Endometrium (tissue), 2 donors: ENCODE measurements around the gene SLC1A4.
"Not testable (repeated sequence)": the region's sequence is repeated elsewhere in the genome, so short reads cannot be mapped to it uniquely, and the experiment has no call there.

ENCODE experiments used
- FAIRE-seq: peaks from 2 replicates; lab custom pipeline; 2012; peaks lifted over from hg19 to GRCh38; lab: Jason Lieb, UNC
- donor health status: control.
- donor health status: control.

The SLC1A4 gene

DNA sequence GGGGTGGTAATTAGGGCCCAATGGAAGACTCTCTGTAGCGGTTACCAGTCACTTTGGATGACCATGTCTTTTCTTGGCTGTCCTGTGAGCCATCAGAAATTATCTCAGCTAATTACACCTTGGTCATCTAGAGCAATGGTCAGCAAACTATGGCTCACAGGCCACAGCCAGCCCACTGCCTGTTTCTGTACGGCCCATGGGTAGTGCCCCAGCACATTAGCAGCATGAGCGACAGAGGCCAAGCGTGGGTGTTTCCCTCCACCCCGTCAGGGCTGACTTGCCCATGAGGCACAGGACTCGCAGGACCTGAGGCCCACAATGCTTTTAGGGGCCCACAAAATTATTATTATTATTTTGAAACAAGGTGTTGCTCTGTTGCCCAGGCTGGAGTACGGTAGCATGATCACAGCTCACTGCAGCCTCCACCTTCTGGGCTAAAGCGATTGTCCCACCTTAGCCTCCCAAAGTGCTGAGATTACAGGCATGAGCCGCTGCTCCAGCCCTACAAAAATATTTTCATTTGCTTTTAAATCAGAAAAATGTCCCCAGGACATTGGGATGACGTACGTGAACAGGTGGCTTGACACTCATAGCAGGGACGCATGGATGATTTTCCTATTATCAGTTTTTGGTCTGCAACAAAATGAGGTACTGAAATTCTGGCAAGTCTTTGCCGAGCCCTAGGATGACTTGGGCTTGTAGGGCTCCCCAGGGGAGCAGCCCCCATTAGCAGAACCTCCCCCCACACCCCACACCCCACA is 37.7 kb downstream of the SLC1A4 start:
- no peak for FAIRE-seq

DNA sequence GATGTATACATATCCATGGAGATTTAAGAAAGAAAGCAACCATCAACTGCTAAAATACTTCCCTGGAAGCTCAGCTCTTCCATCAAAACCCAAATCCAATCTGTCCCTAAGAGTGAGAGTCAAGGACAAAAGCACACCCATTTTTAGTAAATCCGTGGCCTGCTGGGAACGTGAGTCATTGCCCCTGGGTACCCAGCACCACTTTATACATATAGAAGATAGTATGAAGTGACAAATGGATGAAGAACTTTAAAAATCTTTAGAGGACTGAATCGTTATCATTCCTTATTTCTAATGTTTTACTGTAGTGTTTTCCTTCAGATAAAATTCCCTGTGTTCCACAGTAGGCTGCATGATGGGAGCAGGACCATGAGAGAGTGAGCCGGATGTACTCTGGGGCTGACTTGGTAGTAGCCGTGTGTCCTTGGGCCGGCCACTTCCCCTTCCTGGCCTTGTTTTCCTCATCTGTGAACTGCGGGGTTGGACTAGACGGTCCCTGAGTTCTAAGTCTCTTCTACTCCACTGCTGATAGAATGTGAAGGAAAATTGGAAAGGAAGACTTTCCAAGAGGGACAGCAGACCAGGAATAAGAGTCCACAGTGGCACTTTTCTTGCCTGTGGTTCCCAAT is 38.5 kb downstream of the SLC1A4 start:
- FAIRE-seq = no peak

DNA sequence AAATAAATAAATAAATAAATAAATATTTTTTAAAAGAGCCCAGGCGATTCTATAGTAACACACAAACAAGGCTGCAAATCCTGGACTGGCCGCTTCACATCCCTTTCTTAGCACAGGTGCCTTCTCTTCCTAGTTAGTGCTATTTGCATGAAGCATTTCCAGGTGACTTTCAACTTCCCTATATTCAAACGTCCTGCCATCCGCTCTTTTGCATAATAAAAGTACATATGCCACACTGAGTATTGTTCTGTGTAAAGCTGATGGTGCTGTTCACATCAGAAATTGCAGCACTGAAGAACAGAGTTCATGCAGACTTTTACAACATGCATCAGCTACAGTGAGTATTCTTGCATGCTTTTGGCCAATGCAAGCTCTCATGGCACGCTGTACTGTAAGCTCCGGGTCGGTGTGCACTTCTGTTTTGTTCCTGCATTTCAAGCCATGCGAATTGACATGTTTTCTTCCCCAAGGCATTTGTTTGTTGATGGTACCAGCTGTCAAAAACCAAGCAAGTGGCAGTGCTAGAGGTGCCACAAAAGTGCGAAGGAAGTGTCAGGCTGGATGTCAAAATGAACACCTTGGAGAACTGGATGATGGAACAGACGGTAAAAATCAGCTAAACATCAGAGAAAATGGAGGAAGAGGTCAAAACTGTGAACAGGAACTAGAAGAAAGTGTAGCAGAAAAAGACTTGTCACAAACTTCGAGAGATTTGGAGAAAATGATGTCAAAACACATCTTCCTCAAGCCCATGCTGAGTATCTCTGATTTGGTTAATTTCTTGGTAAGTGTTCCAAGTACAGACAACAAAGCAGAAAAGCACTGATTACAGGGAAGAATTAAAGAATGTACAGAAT is 41.5 kb downstream of the SLC1A4 start:
- FAIRE-seq = no peak

DNA sequence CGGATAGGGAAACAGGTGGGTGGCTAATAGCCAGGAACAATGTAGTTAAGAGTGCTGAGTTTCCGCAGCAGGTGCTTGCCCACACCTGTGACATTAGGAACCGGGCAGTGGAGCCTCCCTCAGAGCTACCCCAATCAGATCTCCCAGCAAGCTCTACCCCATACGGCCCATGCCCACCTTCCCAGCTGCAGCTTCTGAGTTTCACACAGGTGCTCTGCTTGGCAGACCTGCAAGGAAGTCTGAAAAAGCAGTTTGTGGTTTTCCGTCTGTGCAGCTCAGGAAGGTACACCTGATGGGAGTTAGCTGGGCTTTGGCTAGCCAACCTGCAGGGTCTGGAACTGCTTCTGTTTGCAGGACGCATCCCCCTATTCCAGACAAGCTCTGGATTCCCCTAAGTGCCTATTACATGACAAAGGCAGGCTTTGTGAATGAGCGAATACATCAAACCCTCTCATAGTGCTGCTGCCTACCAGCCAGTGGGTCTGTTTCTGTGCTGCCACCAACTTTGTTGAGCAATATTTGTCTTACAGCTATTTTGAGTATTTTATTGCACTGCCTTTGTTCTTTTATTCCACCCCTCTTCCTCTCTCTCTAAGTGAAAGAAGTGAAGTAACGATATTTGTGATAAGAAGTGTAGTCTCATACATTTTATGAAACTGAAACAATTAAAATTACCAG is 42.3 kb downstream of the SLC1A4 start:
- FAIRE-seq = no peak

DNA sequence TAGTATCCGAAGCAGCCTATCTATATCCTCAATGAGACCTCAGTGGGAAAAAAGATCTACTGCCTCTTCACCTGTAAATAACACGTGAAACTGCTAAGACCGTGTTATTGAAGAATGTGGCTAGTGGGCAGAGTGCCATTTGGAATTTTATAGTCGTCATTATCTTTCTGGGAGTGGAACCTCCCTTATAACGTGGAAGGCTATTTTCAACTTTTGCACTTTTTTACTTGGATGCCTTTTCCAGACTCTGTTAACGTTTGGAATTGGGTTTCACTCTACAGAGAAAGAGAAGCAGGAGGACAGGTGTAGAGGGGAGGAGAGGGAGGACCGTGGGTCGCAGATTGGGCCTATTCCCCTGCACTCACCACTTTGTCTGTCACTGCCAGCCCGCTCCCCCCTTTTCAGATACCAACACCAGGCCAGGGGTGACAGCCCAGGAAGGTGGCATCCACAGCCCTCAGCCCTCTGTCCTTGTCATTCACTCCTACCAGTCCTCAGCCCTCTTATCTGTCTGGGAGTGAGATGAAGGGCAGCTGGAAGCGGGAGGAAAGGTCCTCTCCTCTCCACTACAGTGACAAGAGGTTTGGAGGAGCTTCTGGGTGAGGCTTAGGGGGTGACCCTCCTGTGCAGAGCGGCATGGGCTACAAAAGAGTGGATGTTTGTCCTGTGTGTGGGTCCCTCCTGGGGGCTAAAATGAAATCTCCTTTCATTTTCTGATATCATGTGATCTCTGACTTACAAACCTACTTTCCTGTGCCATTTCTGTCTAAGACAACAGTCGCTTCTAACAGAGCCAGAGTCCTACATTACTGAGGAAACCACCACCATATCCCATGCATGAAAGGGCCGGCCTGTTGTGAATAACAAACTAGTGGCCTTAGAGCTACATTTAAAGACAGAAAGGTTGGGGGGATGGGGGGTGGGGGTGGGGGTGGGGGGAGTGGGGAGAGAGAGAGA is 43.1 kb downstream of the SLC1A4 start:
- no peak for FAIRE-seq

DNA sequence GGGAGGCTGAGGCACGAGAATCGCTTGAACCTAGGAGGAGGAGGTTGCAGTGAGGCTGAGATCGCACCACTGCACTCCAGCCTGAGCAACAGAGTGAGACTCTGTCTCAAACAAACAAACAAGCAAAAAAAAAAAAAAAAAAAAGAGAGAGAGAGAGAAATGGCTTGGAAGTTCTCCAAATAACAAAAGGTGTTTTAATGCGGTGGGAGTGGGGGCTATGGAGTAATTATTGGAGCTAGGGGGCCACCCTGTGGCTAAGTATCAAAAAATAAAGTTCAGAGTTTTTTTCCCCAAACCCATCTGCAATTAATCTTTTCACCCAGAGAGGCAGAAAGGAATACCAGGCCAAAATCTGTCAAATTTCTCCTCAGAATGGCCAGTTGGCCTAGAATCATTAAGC is 44.0 kb downstream of the SLC1A4 start:
- no peak for FAIRE-seq

DNA sequence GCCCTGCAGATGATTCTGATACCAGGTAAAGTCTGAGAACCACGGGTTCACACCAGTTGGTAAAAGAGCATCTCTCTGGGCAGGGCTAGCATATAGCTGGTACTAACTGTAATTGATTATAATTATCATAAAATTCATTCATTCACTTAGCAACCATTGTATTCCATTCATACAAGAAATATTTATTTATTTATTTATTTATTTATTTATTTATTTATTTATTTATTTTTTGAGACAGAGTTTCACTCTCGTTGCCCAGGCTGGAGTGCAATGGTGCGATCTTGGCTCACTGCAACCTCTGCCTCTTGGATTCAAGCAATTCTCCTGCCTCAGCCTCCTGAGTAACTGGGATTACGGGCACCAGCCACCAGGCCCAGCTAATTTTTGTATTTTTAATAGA is 44.5 kb downstream of the SLC1A4 start:
- not testable (repeated sequence) for FAIRE-seq

DNA sequence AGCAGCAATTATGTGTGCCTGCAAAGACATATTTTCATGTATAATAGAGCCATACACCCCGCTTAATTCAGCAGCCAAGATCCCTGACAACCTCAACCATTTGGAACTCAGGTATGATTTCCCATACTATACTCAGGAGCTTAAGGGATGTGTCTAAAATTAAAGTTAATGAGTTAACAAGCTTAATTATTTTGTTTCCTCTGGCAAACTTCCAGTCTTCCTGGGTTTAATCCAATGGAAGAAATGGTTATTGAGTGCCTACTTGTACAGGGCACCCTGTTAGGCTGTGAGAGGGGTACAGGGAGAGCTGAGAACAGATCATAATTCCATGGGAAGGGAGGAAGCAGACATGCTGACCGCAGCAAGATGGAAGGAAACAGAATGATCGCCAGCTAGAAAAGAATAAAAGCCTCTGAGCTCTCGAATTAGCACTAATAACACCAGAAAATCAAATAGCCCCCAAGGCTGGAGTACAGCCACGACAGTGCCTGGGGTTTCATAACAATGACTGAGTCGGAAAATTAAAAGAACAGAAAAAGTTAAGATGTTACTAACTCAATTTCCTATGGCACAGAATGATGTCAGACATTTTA is 46.2 kb downstream of the SLC1A4 start:
- no peak for FAIRE-seq

DNA sequence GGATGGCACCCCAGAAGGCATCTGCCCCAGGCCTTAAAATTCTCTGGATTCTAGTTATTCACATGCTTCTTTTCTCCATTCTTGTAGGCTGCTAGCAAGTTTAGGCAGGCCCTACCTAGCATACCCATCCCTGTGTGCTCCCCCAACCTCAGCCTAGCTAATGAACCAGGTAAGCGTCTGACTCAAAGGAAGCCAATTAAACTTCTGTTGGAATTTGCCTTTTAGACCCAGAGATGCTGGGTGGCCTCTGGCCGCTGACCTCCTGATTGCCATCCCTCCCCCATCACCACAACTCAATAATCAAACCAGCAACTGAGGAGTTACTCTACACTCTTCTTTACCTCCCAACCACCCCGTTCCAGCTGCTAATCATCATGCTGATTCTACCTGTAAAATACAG is 48.0 kb downstream of the SLC1A4 start:
- FAIRE-seq = no peak

DNA sequence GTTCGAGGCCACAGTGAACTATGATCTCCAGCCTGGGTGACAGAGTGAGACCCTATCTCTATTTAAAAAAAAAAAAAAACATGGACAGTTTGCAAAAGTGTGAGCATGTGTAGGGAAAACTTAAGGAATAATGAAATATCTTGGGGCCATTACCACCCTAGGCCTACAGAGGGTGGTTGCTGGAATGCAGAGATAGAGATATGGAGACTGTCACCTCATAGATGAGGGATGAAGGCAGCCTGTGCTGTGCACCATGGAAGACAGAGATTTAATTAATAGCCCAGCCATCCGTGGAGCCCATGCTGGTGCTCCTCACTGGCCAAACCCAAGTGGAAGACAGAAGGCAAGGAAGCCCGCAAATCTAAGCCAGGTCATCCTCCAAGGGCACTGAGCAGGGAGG is 50.4 kb downstream of the SLC1A4 start:
- FAIRE-seq = no peak

DNA sequence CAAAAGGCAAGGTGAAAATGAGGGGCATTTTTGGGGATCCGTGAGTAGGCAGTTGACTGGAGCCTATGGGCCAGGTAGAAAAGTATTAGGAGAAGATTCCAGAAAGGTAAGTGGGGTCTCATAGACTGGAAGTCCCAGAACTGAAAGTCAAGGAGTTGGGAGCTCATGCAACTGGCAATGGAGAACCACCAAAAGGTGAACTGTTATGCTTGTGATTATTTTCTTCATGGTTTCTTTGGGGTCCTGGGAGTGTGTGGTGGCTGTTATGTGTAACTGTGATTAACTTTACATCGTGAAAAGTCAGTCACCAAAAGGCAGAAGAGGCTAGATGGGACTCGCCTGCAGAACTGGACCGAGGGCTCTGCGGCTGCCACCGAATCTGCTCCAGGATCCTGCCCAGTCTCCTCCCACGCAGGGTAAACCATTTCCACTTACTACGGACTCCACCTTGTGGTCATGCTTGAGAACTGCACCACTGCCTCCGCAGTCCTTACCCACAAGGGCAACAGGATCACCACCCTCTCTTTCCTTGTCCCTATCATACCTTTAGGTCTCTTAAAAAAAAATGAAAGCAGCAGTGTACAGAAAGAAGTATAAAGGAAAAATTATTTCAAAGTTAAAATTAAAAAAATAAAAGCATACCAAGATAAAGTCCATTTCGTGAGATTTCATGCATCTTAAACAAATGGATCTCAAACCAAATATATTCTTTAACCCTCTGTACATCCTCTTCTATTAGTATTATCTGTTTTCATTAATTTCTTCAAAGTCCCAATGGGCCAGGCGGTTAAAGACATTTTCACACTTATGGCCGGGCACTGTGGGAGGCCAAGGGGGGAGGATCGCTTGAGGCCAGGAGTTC is 51.4 kb downstream of the SLC1A4 start:
- FAIRE-seq = peak; percentile 23

DNA sequence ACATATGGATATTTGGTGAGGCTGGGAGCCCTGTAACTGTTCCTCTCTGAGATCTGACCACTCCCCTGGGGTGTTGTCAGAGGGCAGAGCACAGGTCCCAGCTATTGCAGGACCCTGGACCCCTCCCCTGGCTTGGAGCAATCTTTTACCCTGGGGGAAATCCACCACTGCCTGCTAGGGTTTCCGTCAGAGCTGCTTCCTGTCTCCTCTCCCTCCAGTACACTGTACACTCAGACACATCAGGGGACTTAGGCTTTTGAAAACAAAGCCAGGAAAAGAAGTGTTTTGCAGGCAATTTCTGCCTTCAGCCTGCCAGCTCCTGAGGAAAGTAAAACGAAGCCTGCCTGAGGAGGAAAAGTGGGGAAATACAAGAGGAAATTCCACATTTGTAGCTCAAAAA is 53.8 kb downstream of the SLC1A4 start:
- FAIRE-seq = no peak

DNA sequence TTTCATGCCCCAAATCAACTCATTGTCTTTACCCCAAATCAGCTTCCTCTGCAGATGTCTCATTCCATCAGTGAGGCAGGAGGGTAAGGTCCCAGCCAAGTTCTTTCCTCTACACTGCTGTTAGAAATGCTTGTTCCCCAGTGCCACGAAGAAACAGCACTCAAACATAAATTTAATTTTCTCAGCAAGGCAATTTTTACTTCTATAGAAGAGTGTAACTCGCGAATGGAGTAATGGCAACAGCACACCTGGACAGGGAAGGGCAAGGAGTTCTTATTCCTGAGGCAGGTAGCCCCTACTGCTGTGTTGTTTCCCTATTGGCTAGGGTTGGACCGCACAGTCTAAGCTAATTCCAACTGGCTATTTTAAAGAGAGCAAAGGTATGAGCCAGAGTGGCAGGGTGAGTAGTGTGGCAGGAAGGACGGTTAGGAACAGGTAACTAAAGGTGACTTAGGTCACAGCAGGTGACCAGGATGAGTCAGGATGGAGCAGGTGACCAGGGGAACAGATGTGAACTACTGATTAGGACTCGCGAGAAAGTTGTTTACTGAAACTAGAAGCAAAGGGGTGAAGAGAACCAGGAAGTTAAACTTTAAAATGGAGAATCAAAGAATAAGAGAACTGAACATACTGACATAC is 55.0 kb downstream of the SLC1A4 start:
- no peak for FAIRE-seq

DNA sequence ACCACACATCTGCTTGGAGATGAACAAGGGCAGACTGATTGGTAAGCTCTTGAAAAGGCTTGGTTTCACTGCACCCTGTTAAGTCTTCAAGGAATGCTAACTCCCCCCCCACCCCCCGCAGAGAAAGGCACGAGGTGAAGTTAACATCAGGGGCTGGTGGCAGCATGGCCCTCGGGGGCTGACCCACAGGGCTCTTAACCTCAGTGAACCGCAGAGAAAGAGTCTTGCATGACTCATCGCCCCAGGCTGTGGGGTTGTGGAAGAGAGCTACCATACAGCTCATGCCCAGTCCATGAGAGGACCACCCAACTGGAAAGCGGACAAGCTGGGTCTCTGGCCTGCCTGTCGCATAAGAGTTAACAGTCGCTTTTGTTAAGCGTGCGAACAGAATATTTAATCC is 56.5 kb downstream of the SLC1A4 start:
- FAIRE-seq = no peak

DNA sequence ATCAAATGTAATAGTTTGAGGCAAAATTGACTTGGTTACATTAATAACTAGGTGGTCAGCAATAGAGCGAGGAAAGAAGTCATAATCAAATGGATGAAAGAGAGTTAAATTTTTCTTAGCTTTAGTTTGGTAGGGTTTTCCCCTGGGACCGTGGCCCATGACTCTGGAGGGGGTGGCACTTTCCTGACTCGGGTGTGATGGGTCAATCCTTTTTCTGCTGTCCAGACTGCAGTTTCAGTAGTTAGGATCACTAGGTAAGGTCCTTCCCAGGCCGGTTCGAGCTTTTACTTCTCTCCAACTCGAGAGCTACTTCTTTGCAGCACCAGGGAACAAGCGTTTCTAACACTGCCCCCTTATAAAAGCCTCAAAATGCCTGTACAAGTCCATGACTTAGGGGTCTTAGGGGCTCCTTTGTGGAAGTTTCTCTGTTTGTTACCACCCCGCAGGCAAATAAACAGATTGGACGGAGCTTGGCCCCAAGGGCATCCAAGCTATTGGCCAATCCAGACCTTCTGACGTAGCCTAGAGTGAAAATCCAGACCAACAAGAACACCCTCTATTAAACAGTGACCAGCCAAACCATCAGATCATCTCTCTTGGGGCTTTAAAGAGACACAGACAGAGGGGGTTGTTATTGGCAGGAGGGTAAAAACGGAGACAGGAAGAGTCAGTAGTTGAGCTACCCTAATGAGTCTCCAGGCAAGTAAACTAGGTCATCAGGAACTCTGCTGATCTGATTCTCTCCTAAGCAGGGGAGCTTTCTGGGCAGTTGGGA is 57.6 kb downstream of the SLC1A4 start:
- FAIRE-seq = no peak

DNA sequence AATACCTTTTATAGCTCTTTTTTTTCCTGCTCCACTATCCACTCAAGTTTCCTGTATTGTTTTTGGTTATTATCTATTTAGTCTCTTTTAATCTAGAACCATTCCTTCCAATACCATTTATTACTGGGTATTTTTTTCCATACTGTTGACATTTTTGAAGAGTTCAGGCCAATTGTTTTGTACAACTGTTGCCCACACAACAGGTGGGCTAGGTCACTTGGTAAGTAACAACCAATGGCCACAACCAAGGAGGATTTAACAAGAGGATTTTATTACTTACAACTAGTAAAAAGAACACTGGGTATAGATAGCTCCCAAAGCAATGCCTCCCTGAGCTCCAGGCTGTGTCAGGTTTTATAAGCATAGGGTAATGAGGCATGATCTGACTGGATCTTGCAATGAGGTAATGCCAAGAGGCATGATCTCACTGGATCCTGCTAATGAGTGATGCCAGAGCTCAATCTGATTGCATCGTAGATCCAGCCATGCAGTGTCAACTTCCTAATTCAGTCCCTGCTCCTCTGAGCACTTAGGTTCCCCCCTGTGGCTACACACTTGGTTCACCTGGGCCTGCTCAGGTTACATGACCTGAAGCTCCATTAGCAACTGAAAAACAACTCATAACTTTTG is 59.9 kb downstream of the SLC1A4 start:
- FAIRE-seq = no peak

DNA sequence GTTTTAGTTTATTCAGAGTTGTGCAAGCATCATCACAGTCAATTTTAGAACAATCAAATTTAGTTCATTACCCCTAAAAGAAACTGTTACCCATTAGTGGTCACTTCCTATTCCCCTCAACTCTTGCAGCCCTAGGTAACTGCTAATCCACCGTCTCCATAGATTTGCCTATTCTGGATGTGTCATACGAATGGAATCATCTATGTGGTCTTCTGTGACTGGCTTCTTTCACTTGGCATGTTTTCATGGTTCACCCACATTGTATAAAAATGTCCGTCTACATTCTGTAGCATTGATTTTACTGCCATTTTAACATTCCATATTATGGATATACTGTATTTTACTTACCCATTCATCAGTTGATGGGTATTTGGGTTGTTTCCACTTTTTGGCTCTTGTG is 61.7 kb downstream of the SLC1A4 start:
- no peak for FAIRE-seq

DNA sequence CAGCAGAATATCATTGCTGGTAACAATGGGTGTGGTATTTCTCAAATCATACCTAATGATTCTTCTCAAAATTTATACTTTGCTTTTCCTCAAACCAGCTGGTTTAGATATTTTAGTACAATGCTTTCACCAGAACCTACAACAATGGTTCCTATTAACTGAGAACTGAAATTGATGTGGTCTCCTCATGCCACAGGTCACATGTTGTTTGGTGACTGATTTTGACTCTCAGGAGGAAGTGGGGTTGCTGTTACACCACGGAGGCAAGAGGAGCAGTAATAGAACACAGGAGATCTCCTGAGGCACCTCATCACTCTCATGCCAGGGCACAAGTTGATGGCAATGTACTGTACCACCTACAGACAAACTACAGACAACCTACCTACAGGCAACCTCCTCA is 64.0 kb downstream of the SLC1A4 start:
- FAIRE-seq = no peak
